DOHH2 (cell line): ENCODE measurements around the gene SIVA1.

Experiments used
- CTCF ChIP-seq: fragments of 200-600 bp; sonication (generic); IDR thresholded peaks from one replicate; pipeline ENCODE4 v1.5.1; 2014; ENCODE audit warnings: antibody characterized with exemption, mild to moderate bottlenecking, low read depth, low read length; ENCODE audit not compliant: poor library complexity, severe bottlenecking
- EZH2phosphoT487 ChIP-seq: fragments of 200-600 bp; sonication (generic); IDR thresholded peaks from 2 replicates; pipeline ENCODE4 v1.6.1; 2017; ENCODE audit warnings: borderline replicate concordance, mild to moderate bottlenecking, antibody characterized with exemption, low read length, moderate library complexity, mixed read lengths

DNA sequence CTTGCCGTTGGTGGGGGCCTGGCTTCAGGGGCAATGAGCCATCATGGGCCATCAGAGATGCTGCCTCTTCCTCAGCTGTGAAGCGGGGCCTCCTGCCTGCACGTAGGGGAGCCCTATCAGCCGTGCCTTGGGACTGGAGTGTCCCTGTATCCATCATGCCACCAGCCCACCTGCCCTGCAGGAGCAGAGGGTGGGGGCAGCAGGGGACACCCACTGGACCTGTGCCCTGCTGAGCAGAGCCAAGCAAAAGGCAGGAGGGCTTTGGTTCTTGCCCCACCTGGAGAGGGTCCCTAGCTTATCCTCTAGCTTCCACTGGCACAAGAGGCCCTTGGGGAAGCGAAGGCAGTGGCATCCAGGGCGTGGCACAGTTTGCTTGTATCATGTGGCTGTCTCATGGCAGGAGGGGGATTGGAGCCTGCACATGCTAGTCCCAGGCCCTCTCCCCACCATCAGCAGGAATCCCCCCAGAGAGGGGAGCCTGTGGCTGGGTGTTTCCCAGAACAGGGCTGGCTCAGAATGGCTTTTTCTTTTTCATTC is 18.8 kb upstream of the SIVA1 start:
- TF ChIP-seq EZH2phosphoT487 (no peak), CTCF (no peak)
